Measurements from ENCODE around the gene SOD2.
A peak's percentile ranks its signal among the peaks of the same experiment; 100 is the strongest.
"Not testable (repeated sequence)": the region's sequence is repeated elsewhere in the genome, so short reads cannot be mapped to it uniquely, and the experiment has no call there.

The SOD2 gene

GRCh38 chr6:159715605-159716004, 22.6 kb upstream of the SOD2 start:
- no peak for DNase-seq

GRCh38 chr6:159715166-159715565, 22.1 kb upstream of the SOD2 start:
- DNase-seq: no peak

- DNase-seq: no peak
Measured at GRCh38 chr6:159714404-159714803, 21.4 kb upstream of the SOD2 start.

- no peak for DNase-seq
Measured at GRCh38 chr6:159713984-159714383, 20.9 kb upstream of the SOD2 start.

- DNase-seq: not testable (repeated sequence)
Measured at GRCh38 chr6:159712389-159712788, 19.3 kb upstream of the SOD2 start.

GRCh38 chr6:159710603-159711002, 17.6 kb upstream of the SOD2 start:
- DNase-seq: not testable (repeated sequence)

- no peak for DNase-seq
Measured at GRCh38 chr6:159701413-159701999, 8.5 kb upstream of the SOD2 start.

GRCh38 chr6:159700970-159701369, 7.9 kb upstream of the SOD2 start:
- DNase-seq: no peak

- no peak for DNase-seq
Measured at GRCh38 chr6:159695984-159696383, 2.9 kb upstream of the SOD2 start.

GRCh38 chr6:159693894-159694545, 979 bp upstream of the SOD2 start:
- peak; percentile 35 for DNase-seq

- peak; percentile 64 for DNase-seq
Measured at GRCh38 chr6:159692303-159693127, 526 bp downstream of the SOD2 start.

- DNase-seq: no peak
Measured at GRCh38 chr6:159691963-159692287, 1.1 kb downstream of the SOD2 start.

- no peak for DNase-seq
Measured at GRCh38 chr6:159691133-159691962, 1.7 kb downstream of the SOD2 start.

- not testable (repeated sequence) for DNase-seq
Measured at GRCh38 chr6:159690135-159690534, 2.9 kb downstream of the SOD2 start.

GRCh38 chr6:159689001-159689400, 4.0 kb downstream of the SOD2 start:
- DNase-seq: no peak

- no peak for DNase-seq
Measured at GRCh38 chr6:159688266-159688905, 4.7 kb downstream of the SOD2 start.

- no peak for DNase-seq
Measured at GRCh38 chr6:159687341-159687740, 5.7 kb downstream of the SOD2 start.

GRCh38 chr6:159686703-159687102, 6.3 kb downstream of the SOD2 start:
- DNase-seq: no peak

- no peak for DNase-seq
Measured at GRCh38 chr6:159686040-159686439, 7.0 kb downstream of the SOD2 start.

- no peak for DNase-seq
Measured at GRCh38 chr6:159684013-159684304, 9.1 kb downstream of the SOD2 start.

GRCh38 chr6:159682810-159683209, 10.2 kb downstream of the SOD2 start:
- no peak for DNase-seq

GRCh38 chr6:159682295-159682694, 10.7 kb downstream of the SOD2 start:
- no peak for DNase-seq
